ENCODE results near the gene GABBR1.
"Not testable (repeated sequence)": the region's sequence is repeated elsewhere in the genome, so short reads cannot be mapped to it uniquely, and the experiment has no call there.

GABBR1 gene

GRCh38 chr6:29632789-29633533 lies at the start of gene GABBR1:
GABBR1 (minus strand) TSS chr6:29633183; CDS start chr6:29632385, 798 bp downstream.
- no peak for DNase-seq

GRCh38 chr6:29681811-29682210 lies 48.8 kb upstream of the GABBR1 start:
- DNase-seq = no peak

- DNase-seq = no peak
Measured at GRCh38 chr6:29680904-29681303, 47.9 kb upstream of the GABBR1 start, which contains the start of gene ZFP57. ZFP57 (minus strand) TSS chr6:29681152; CDS start chr6:29677003, 4,149 bp downstream.

- no peak for DNase-seq
Measured at GRCh38 chr6:29680416-29680815, 47.4 kb upstream of the GABBR1 start.

- no peak for DNase-seq
Measured at GRCh38 chr6:29679962-29680361, 47.0 kb upstream of the GABBR1 start.

GRCh38 chr6:29678114-29678513 lies 45.1 kb upstream of the GABBR1 start:
- no peak for DNase-seq

- DNase-seq = peak; percentile 2
Measured at GRCh38 chr6:29676981-29677601, 44.1 kb upstream of the GABBR1 start.

GRCh38 chr6:29675561-29675960 lies 42.6 kb upstream of the GABBR1 start:
- DNase-seq = no peak

- no peak for DNase-seq
Measured at GRCh38 chr6:29674008-29674407, 41.0 kb upstream of the GABBR1 start.

- no peak for DNase-seq
Measured at GRCh38 chr6:29673161-29673560, 40.2 kb upstream of the GABBR1 start.

GRCh38 chr6:29672116-29672515 lies 39.1 kb upstream of the GABBR1 start:
- DNase-seq = not testable (repeated sequence)

- no peak for DNase-seq
Measured at GRCh38 chr6:29671026-29671425, 38.0 kb upstream of the GABBR1 start.

- no peak for DNase-seq
Measured at GRCh38 chr6:29667158-29667557, 34.2 kb upstream of the GABBR1 start.

- DNase-seq = no peak
Measured at GRCh38 chr6:29666826-29667130, 33.8 kb upstream of the GABBR1 start.

- DNase-seq = peak; percentile 1
Measured at GRCh38 chr6:29665942-29666825, 33.2 kb upstream of the GABBR1 start.

- no peak for DNase-seq
Measured at GRCh38 chr6:29663300-29664042, 30.5 kb upstream of the GABBR1 start.

GRCh38 chr6:29661502-29662141 lies 28.6 kb upstream of the GABBR1 start:
- DNase-seq = not testable (repeated sequence)

- no peak for DNase-seq
Measured at GRCh38 chr6:29661071-29661470, 28.1 kb upstream of the GABBR1 start.

- DNase-seq = no peak
Measured at GRCh38 chr6:29656798-29657197, 23.8 kb upstream of the GABBR1 start, which contains the start of gene MOG. MOG (plus strand) TSS chr6:29657092; CDS start chr6:29657210, 118 bp downstream.

- DNase-seq = no peak
Measured at GRCh38 chr6:29656157-29656556, 23.2 kb upstream of the GABBR1 start.

GRCh38 chr6:29655658-29656057 lies 22.7 kb upstream of the GABBR1 start:
- DNase-seq = no peak

GRCh38 chr6:29653452-29654038 lies 20.6 kb upstream of the GABBR1 start:
- peak; percentile 42 for DNase-seq
